ENCODE results near the gene RBM20. TPM values are rescaled to one million over a fixed set of nuclear protein-coding genes. Genes with fewer than 3 reads are reported as not detected.

RBM20 gene
- total and polyA plus RNA-seq, 2 of the 4 experiments (the other 2 are of a cell fraction), result under 0.01 to 0.15 TPM

GRCh38 chr10:110597476-110597875, 46.7 kb upstream of the RBM20 start:
- H3K79me1 ChIP-seq (ENCODE audit: low read depth in 1 of 2, low read length in 2 of 2), result no peaks in the 10 kb centered on the region; a peak in 1 of 4 replicates
- no peak overlapping the region for H3K27ac ChIP-seq (ENCODE audit: insufficient read depth, low read length)
- no peak overlapping the region for H2AK5ac ChIP-seq (ENCODE audit: low read depth, low read length)
- no peak overlapping the region for H3K18ac ChIP-seq (ENCODE audit: low read depth, low read length)
- no peak overlapping the region for H4K5ac ChIP-seq (ENCODE audit: low read depth, low read length)
- TF ChIP-seq MAFK (IDR thresholded peaks at IDR 0.05; ENCODE audit: low read depth, low read length) (no peak), CEBPB (IDR thresholded peaks at IDR 0.05; ENCODE audit: low read depth, low read length) (no peak), POLR2A (IDR thresholded peaks at IDR 0.05; ENCODE audit: low read depth, low read length) (no peak), MAZ (IDR thresholded peaks at IDR 0.05; ENCODE audit: borderline replicate concordance, low read depth, low read length) (no peak), BHLHE40 (IDR thresholded peaks at IDR 0.05; ENCODE audit: low read depth, low read length) (no peak), MXI1 (IDR thresholded peaks at IDR 0.05; ENCODE audit: borderline replicate concordance, low read depth, low read length) (no peak), FOS (IDR thresholded peaks at IDR 0.05; ENCODE audit: low read depth, low read length) (no peak), ELK1 (IDR thresholded peaks at IDR 0.05; ENCODE audit: borderline replicate concordance, low read depth, low read length) (no peak), RAD21 (IDR thresholded peaks at IDR 0.05; ENCODE audit: low read length) (no peak), RCOR1 (IDR thresholded peaks at IDR 0.05; ENCODE audit: insufficient replicate concordance, low read length) (no peak), CTCF (conservative IDR thresholded peaks at IDR 0.05; ENCODE audit: low read depth, low read length) (no peak), RFX5 (IDR thresholded peaks at IDR 0.05; ENCODE audit: low read depth, low read length) (no peak), NFE2L2 (IDR thresholded peaks at IDR 0.05; ENCODE audit: low read depth, low read length) (no peak), SMC3 (IDR thresholded peaks at IDR 0.05; ENCODE audit: low read depth, low read length) (no peak), CHD1 (IDR thresholded peaks at IDR 0.05; ENCODE audit: low read depth, low read length) (no peak)
- TF ChIP-seq, protein P1, sequence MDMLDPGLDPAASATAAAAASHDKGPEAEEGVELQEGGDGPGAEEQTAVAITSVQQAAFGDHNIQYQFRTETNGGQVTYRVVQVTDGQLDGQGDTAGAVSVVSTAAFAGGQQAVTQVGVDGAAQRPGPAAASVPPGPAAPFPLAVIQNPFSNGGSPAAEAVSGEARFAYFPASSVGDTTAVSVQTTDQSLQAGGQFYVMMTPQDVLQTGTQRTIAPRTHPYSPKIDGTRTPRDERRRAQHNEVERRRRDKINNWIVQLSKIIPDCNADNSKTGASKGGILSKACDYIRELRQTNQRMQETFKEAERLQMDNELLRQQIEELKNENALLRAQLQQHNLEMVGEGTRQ (IDR thresholded peaks at IDR 0.05; ENCODE audit: low read depth, low read length), result no peak
- peaks cover 12% of the 10 kb centered on the region for H3K36me3 ChIP-seq (ENCODE audit: control insufficient read depth, insufficient read depth, low read length)
- no peak overlapping the region for H3K14ac ChIP-seq (replicated peaks; ENCODE audit: low read depth, low read length)
- CTCF ChIA-PET, result no interaction called here
- H2BK5ac ChIP-seq (ENCODE audit: low read depth, low read length, poor library complexity, severe bottlenecking), result no peak overlapping the region
- no peak overlapping the region for H3K4me2 ChIP-seq (ENCODE audit: low read depth, low read length)
- H2BK15ac ChIP-seq (ENCODE audit: low read depth, low read length), result no peak overlapping the region
- no peak overlapping the region for H3K4me3 ChIP-seq (ENCODE audit: insufficient read depth, low read depth, low read length)
- no peak overlapping the region for H2BK120ac ChIP-seq (ENCODE audit: low read depth, low read length)
- dilution Hi-C loops (cut with HindIII; ENCODE audit: low sequenced_read_pairs, unreplicated experiment) (no loop called here), intact Hi-C loops (cut with micrococcal nuclease) (no loop called here), in situ Hi-C loops (cut with MboI; ENCODE audit: low sequenced_read_pairs) (no loop called here)
- no peaks in the 10 kb centered on the region for H3K27me3 ChIP-seq (ENCODE audit: control insufficient read depth, insufficient read depth, low read length)
- no peak overlapping the region for H3K9ac ChIP-seq (ENCODE audit: low read depth, low read length)
- no peaks in the 10 kb centered on the region for H3K9me3 ChIP-seq (ENCODE audit: control insufficient read depth, insufficient read depth, low read length)
- H3K23ac ChIP-seq (ENCODE audit: low read depth, low read length), result no peak overlapping the region
- no peaks in the 10 kb centered on the region for H3K4me1 ChIP-seq (ENCODE audit: control insufficient read depth, insufficient read depth, low read length)
- no peak overlapping the region for H4K8ac ChIP-seq (ENCODE audit: low read depth in 2 of 2, low read length in 2 of 2)
- no peak overlapping the region for H2BK20ac ChIP-seq (ENCODE audit: low read depth, low read length)
- no peak for DNase-seq
- H3K56ac ChIP-seq (ENCODE audit: extremely low read depth, insufficient read depth, low read length), result no peak overlapping the region
- no peak overlapping the region for H3K4ac ChIP-seq (ENCODE audit: low read depth, low read length)
- no peaks in the 10 kb centered on the region for H3K9me1 ChIP-seq (ENCODE audit: insufficient read depth, low read length)
- H4K91ac ChIP-seq (ENCODE audit: insufficient read depth, low read depth, low read length), result no peak overlapping the region
- no peak for ATAC-seq (ENCODE audit: low read depth)
- H2AK9ac ChIP-seq (replicated peaks; ENCODE audit: low read depth, low read length, poor library complexity), result no peak overlapping the region
- no CpG with 5 or more reads among the region's 2 CpGs for WGBS, 2 experiments (ENCODE audit: extremely low coverage in 2 of 2, insufficient read length in 1 of 2)
- POLR2A ChIA-PET (ENCODE audit: unreplicated experiment), result no interaction called here
- BruUV-seq (replicated peaks), result no TSS peak
- no peak overlapping the region for H2AFZ ChIP-seq (replicated peaks; ENCODE audit: low read length, poor library complexity)
- H4K20me1 ChIP-seq (ENCODE audit: insufficient read depth, low read length), result no peaks in the 10 kb centered on the region
